ENCODE results near the gene ST3GAL6.

ST3GAL6 gene

DNA sequence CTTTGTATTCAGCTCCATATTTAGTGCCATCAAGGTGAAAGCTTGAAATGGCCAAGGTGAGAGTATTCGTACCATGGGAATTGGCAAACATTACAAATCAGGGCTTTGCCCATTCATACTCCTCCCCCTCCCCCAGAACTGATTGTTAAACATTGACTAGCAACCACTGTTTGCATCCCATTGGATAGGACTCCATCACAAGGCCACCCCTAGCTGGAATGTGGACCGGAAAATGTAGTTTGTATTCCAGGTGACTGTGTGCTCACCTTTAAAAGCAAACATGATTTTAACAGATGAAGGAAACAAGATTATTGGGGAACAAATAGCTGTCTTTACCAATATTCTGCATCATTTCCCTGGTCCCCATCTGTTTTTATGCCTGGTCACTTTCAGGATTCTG, 14.1 kb downstream of the ST3GAL6 start:
- Mint-ChIP-seq H3K27me3 (peaks cover 10% of the 10 kb centered on the region), H3K4me1 (ENCODE audit: low read depth) (peaks cover 12% of the 10 kb centered on the region), H3K9me3 (no peaks in the 10 kb centered on the region), H3K4me3 (no peak overlapping the region), H3K27ac (no peak overlapping the region), H3K36me3 (ENCODE audit: low read depth) (no peaks in the 10 kb centered on the region)

DNA sequence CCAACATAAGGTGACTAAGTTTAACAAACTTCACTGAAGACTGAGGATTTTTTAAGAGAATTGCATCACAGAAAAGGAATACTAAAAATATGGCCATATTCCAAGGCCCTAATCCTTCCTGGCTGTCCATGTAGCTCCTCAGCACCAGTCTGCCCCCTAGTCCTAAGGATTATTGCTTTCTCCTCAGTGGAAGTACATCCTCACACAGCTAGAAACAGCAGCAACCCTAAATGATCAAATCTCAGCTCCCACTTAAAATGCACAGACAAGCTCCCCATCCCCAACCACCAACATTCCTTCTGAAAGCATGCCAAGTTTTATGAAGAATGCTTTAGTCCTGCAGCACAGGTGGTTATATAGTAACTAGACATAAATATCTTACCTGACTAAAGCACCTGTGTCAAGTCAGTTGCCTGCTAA, 14.7 kb downstream of the ST3GAL6 start:
- Mint-ChIP-seq H3K27me3 (peaks cover 10% of the 10 kb centered on the region), H3K9me3 (no peaks in the 10 kb centered on the region), H3K36me3 (ENCODE audit: low read depth) (no peaks in the 10 kb centered on the region), H3K4me3 (no peak overlapping the region), H3K4me1 (ENCODE audit: low read depth) (peaks cover 12% of the 10 kb centered on the region), H3K27ac (no peak overlapping the region)

DNA sequence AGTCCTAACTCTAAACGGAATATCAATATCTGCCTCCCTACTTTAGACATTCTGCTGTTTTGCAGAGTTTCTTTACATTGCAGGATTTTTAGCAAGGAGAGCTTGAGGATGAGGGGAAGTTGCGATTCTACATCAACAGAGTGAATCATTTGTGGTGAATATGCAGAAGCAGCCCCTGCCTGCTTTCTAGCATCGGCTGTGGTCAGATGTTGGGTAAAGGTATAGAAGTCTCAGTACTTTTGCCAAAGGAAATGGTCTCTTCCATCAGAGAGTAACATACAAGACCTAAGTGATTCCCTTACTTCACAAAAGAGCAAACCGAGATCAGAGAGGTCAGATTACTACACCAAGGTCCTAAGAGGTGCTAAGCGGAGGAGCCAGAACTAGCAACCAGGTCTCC, 15.2 kb downstream of the ST3GAL6 start:
- Mint-ChIP-seq H3K9me3 (no peaks in the 10 kb centered on the region), H3K27ac (no peak overlapping the region), H3K4me3 (no peak overlapping the region), H3K4me1 (ENCODE audit: low read depth) (peaks cover 12% of the 10 kb centered on the region), H3K36me3 (ENCODE audit: low read depth) (no peaks in the 10 kb centered on the region), H3K27me3 (peaks cover 10% of the 10 kb centered on the region)

DNA sequence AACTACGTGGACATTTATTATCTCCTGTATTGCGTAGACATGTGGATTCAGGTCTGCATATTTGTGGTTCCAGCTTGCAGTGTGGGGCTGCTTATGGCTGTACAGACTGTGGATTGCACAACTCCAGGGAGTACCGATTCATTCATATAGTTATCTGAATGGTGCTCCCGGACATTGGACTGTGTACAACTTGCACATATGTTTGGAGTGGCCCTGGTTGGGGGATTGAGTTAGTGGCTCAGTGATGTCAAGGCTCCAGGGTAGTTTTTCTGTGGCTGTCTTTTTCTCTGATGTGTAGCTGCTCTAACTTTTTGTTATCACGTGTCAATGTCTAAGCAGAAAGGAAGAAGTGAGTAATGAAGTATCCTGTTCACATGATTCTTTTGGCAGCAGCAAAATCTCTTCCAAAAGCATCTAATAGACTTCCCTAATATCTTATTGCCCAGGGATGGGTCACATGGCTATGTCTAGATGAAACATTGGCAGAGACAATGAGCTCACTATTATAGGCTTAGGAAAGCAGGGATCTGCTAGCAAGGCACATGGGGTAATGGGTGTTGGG, 15.8 kb downstream of the ST3GAL6 start:
- H3K4me3 Mint-ChIP-seq: no peak overlapping the region
- no peaks in the 10 kb centered on the region for H3K36me3 Mint-ChIP-seq (ENCODE audit: low read depth)
- no peak overlapping the region for H3K27ac Mint-ChIP-seq
- H3K9me3 Mint-ChIP-seq: no peaks in the 10 kb centered on the region
- peaks cover 12% of the 10 kb centered on the region for H3K4me1 Mint-ChIP-seq (ENCODE audit: low read depth)
- H3K27me3 Mint-ChIP-seq: peaks cover 10% of the 10 kb centered on the region

DNA sequence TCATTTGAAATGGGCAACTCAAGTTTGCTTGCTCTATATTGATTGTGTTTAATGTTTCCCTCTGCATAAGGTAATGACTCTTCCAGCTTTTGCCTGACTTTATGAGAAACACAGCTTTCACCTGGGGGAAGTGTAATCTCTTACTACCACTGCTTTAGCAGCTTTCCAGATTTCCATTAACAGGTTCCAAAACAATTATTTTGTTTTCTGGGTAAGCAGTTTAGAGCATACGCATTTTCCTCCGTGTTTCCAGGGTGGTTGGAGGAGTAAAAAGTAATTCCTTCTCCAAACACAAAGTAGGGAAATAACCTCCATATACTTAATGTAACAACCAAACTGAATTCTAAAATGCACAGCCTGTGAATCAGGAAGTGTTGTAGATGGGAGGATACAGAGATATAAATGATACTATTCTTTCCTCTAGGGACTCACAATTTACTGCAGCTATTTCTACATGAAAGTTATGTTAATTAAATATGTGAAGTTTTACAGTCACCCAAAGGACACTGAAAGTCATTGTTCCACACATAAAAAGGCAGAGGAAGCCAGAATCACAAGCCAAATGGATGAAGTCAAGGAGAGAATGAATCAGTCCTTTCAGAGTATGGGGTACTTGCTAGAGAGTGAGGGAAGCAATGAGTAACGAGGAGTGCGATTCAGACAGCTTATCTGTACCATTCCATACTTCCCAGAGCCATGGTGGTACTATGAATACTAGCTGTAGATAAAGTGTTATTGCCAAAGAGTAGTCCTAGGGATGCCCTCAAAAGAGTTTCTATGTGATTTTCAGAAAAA, 16.6 kb downstream of the ST3GAL6 start:
- H3K36me3 Mint-ChIP-seq (ENCODE audit: low read depth): no peaks in the 10 kb centered on the region
- no peaks in the 10 kb centered on the region for H3K9me3 Mint-ChIP-seq
- peaks cover 12% of the 10 kb centered on the region for H3K4me1 Mint-ChIP-seq (ENCODE audit: low read depth)

DNA sequence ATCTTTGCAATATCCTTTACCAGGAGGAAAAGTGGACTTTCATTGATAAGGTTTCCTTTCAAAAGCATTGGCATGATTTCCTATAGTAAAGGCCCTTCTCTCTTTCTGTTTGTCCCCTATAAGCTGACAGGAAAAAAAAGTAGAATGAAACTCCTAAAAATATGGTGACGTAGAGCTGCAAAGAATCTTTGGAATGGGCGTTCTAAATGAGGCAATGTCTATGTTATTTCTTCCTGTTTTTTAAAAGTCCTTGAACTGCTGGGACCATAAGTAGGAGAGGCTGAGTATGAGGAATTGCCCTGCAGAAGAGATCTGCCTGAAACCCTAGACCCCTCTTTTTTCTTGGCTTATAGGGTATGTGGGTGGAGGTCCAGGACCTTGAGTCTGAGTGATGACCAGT, 17.2 kb downstream of the ST3GAL6 start:
- Mint-ChIP-seq H3K4me3 (no peak overlapping the region), H3K36me3 (ENCODE audit: low read depth) (no peaks in the 10 kb centered on the region)

More for the DNA sequence above, 16.6 kb downstream of the ST3GAL6 start:
- Mint-ChIP-seq H3K27ac (no peak overlapping the region), H3K27me3 (peaks cover 3% of the 10 kb centered on the region), H3K4me3 (no peak overlapping the region)

DNA sequence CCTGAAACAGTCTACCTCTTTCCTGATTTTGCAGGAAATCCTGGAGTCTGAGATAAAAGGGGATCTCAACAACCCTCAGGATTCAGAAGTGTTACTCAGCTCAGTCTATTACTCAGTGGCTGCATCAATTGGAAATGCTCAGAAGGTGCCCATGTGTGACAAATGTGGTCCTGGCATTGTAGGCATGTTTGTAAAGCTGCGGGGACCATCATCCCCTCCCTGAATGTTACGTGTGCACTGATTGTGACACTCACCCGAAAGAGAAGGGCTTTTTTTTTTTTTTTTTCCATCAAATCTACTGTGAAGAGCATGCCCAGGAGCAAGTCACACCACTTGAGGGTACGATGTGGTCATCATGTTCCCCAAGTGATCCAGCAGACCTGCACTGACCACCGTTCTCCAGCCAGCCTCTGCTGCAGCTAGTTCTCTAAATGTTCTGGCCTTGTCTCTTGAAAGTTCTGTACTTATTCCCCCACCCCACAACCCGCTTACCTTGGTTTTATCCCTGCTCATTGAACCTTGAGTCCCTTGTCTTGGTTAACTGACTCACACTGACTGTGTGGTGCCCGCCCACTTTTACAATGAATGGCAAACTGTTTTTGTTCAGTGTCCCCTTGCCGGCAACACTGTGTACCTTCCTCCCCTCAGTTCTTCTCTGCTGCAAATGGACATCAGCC, 19.8 kb downstream of the ST3GAL6 start:
- H3K27ac Mint-ChIP-seq: no peak overlapping the region
- H3K27me3 Mint-ChIP-seq: peaks cover 7% of the 10 kb centered on the region
- no peaks in the 10 kb centered on the region for H3K36me3 Mint-ChIP-seq (ENCODE audit: low read depth)
- no peaks in the 10 kb centered on the region for H3K9me3 Mint-ChIP-seq
- H3K4me1 Mint-ChIP-seq (ENCODE audit: low read depth): peaks cover 17% of the 10 kb centered on the region
- no peak overlapping the region for H3K4me3 Mint-ChIP-seq

More for the DNA sequence above, 17.2 kb downstream of the ST3GAL6 start:
- Mint-ChIP-seq H3K27me3 (peaks cover 3% of the 10 kb centered on the region), H3K4me1 (ENCODE audit: low read depth) (peaks cover 12% of the 10 kb centered on the region), H3K27ac (no peak overlapping the region), H3K9me3 (no peaks in the 10 kb centered on the region)

DNA sequence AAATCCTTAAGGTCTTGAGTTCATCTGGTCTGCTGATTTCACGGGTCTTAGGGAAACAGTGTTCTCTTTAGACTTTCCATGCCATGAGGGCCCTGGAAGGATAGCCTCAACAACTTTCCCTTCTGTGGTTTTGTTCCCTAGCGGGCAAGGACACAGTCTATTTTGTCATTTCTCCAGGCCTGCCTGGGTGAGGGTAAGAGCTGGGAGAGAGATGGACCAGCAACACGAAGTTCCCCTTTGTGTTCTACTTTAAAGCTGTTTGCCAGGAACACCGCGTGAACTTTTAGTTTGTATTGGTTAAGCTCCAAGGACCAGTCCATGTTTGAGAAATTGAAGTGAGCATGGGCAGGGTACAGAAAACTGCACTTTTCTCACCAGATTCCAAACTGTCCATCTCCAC, 20.9 kb downstream of the ST3GAL6 start:
- no peak overlapping the region for H3K27ac Mint-ChIP-seq

DNA sequence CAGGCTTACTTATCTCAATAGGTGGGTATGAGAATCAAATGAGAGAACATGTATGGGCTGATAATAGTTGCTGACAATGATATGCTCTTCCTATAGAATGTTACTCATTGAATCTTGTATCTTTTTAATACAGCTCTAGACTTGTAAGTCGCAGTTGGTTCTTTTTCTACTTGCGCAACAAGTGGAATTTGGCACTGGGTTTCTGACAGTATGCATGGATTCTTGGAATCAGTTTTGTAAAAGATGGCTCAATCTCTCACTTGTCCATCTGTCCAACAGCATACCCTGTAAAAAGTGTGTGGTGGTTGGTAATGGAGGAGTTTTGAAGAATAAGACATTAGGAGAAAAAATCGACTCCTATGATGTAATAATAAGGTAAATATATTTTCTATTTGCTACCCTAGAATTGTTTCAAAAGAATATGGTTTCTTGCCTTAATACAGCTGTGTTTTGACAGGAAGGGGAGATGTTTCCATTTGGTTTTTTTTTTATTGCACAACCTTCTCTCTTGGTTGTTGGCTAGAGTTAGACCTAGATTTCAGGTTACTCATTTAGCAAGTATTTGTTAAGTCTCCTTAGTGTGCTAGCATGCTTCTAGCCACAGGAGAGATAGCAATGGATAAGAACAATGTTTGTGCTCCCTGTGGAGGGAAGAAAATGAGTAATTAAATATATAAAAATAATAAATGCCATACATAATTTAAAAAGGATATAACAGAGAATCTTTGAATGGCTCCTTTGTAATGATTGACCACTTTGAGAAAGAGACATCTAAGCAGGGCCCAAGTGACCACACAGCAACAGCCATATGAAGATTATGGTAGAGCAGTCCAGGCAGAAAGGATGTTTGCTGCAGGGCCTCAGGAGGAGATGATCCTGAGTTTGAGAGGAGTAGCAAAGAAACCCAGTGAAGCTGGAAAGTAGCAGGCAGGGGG, 21.8 kb downstream of the ST3GAL6 start:
- peaks cover 9% of the 10 kb centered on the region for H3K27me3 Mint-ChIP-seq
- H3K4me3 Mint-ChIP-seq: no peak overlapping the region
- H3K27ac Mint-ChIP-seq: no peak overlapping the region
- H3K4me1 Mint-ChIP-seq (ENCODE audit: low read depth): peaks cover 5% of the 10 kb centered on the region
- H3K9me3 Mint-ChIP-seq: no peaks in the 10 kb centered on the region
- H3K36me3 Mint-ChIP-seq (ENCODE audit: low read depth): no peaks in the 10 kb centered on the region

More for the DNA sequence above, 20.9 kb downstream of the ST3GAL6 start:
- no peaks in the 10 kb centered on the region for H3K9me3 Mint-ChIP-seq
- H3K4me3 Mint-ChIP-seq: no peak overlapping the region
- peaks cover 7% of the 10 kb centered on the region for H3K27me3 Mint-ChIP-seq
- H3K4me1 Mint-ChIP-seq (ENCODE audit: low read depth): peaks cover 14% of the 10 kb centered on the region
- H3K36me3 Mint-ChIP-seq (ENCODE audit: low read depth): no peaks in the 10 kb centered on the region

DNA sequence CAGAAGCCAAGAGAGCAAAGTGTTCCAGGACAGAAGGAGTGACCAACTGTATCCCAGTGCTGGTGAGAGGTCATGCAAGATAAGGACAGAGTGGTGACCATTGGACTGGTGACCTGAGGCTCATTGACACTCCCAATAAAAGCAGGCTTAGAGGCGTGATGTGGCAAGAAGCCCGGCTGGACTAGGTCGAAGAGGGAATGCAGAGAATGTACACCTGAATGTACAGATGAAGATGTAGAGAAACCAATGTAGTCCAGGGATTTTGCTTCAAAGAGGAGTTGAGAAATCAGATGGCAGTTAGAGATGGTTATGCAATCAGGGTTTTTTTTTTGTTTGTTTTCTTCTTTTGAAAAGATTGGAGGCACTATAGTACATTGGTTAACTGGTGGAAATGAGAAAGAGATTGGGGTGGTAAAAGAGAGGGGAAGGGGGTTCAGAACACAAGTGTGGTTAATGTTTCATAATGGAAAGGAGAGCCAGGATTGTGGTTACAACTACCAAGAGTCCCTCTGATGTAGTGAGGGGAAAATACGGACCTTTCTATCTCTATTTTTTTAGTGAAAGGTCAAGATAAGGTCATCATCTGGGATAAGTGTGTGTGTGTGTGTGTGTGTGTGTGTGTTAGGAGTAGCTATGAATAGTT, 23.3 kb downstream of the ST3GAL6 start:
- no peak overlapping the region for H3K27ac Mint-ChIP-seq
- no peak overlapping the region for H3K4me3 Mint-ChIP-seq
- H3K36me3 Mint-ChIP-seq (ENCODE audit: low read depth): no peaks in the 10 kb centered on the region
- H3K9me3 Mint-ChIP-seq: no peaks in the 10 kb centered on the region
- peaks cover 5% of the 10 kb centered on the region for H3K4me1 Mint-ChIP-seq (ENCODE audit: low read depth)
- H3K27me3 Mint-ChIP-seq: peaks cover 12% of the 10 kb centered on the region

DNA sequence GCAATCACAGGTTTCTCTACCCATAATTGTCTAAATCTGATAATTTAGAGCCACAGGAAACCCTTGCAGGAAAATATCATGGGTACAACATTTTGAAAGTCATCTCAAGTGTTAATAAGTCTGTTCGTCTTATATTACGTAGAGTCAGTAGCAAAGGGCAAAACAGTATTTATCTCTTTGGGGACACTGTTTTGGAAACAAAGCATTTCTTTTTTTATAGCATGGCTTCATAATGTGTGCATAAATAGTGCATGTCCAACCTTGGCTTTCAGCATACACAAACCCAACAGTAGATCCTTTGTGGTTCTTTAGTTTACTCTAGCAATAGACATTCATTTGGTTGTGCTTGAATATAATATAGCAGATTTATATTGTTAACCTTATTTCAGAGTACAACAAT, 24.0 kb downstream of the ST3GAL6 start:
- Mint-ChIP-seq H3K27ac (no peak overlapping the region), H3K27me3 (peaks cover 15% of the 10 kb centered on the region), H3K4me1 (ENCODE audit: low read depth) (peaks cover 5% of the 10 kb centered on the region), H3K36me3 (ENCODE audit: low read depth) (no peaks in the 10 kb centered on the region), H3K4me3 (no peak overlapping the region), H3K9me3 (no peaks in the 10 kb centered on the region)

DNA sequence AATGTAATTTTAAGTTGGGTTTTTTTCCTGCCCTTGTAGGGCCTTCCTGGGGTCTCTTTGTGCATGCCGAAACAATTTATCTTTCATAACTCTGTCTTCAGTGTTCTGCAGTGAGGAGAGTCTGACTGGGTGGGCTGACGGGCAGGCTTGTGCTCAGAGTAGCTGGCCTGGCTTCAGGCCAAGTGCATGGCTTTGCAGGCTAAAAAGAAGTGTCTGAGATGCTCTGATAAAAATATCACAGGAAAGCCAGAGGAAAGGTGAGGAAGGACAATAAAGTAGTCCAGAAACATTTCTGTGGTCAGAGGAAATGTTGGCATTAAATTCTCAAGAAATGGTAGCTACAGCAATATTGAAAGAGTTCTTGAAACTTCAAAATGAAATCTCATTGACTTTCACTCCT, 25.5 kb downstream of the ST3GAL6 start:
- no peak overlapping the region for H3K4me3 Mint-ChIP-seq

DNA sequence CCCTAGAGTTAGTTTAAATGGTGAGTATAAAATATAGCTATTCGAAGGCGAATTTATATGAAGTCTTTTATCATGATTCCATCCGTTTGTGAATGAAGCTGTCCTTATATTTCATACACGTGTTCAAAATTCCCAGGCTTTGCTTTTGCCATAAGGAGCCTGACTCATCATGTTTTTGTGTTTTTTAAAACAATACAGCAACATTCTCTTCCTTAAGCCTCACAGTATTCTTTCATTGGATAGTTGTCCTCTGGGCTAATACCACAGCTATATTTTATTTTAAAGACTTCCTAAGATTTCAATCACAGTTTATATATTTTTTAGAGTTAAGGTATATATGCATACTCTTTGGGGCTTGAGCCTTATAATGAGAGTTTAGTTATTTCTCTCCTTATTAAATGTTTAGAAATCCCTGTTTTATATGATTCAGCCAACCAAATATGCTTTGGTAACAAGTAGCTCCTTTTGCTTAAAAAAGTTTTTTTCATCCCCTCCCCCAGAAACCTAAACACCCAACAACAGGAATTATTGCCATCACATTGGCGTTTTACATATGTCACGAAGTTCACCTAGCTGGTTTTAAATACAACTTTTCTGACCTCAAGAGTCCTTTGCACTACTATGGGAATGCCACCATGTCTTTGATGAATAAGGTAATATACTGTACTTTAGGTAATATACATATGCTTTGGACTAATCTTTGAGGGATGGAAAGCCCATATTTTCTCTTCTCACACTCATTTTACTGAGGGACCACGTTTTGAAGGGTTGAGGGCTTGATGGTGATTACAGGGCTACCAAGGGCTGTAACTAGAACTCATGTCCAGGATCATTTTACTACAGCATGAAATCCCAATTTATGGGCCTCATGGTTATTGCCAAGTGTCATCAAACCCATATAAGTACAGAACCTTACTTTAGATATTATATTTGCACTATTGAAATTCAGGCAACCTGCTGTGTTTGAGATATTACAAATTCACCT, 28.5 kb downstream of the ST3GAL6 start:
- Mint-ChIP-seq H3K27me3 (peaks cover 8% of the 10 kb centered on the region), H3K36me3 (ENCODE audit: low read depth) (no peaks in the 10 kb centered on the region), H3K27ac (no peak overlapping the region), H3K4me3 (no peak overlapping the region), H3K9me3 (no peaks in the 10 kb centered on the region), H3K4me1 (ENCODE audit: low read depth) (no peaks in the 10 kb centered on the region)

More for the DNA sequence above, 25.5 kb downstream of the ST3GAL6 start:
- Mint-ChIP-seq H3K4me1 (ENCODE audit: low read depth) (peaks cover 5% of the 10 kb centered on the region), H3K27ac (no peak overlapping the region), H3K9me3 (no peaks in the 10 kb centered on the region), H3K27me3 (peaks cover 15% of the 10 kb centered on the region), H3K36me3 (ENCODE audit: low read depth) (no peaks in the 10 kb centered on the region)

Measured in stimulated activated naive CD8-positive, alpha-beta T cell treated with anti-CD3 and anti-CD28 coated beads, Interleukin-15, Interleukin-2, amounts not matched to agents 100 ng/mL and 50 ng/mL, for 24 hours (primary cell).